WERI-Rb-1 (cell line): ENCODE measurements around the gene DARS1.
A peak's percentile ranks its signal among the peaks of the same experiment; 100 is the strongest.

Experiments used
- DNase-seq: peaks from one replicate; pipeline ENCODE4 v3.0.0-alpha.2; 2020
- H3K27ac ChIP-seq: fragments of 250-450 bp; sonication (Bioruptor Pico); 2 replicates; pipeline ENCODE4 v1.5.1; 2020; ENCODE audit warnings: mild to moderate bottlenecking, moderate library complexity
- H3K27me3 ChIP-seq: fragments of 250-450 bp; sonication (Bioruptor Pico); 2 replicates; pipeline ENCODE4 v1.5.1; 2021; ENCODE audit warnings: mild to moderate bottlenecking, low read depth, moderate library complexity; ENCODE audit not compliant: insufficient read depth, severe bottlenecking
- H3K36me3 ChIP-seq: fragments of 250-450 bp; sonication (Bioruptor Pico); 2 replicates; pipeline ENCODE4 v1.5.1; 2020; ENCODE audit warnings: mild to moderate bottlenecking, moderate library complexity
- H3K4me3 ChIP-seq: 2 replicates; pipeline ENCODE4 v1.5.1; 2011; ENCODE audit warnings: low read depth, mild to moderate bottlenecking, control low read depth, low read length
- H3K9me3 ChIP-seq: fragments of 250-450 bp; sonication (Bioruptor Pico); 2 replicates; pipeline ENCODE4 v1.5.1; 2021; ENCODE audit warnings: mild to moderate bottlenecking, moderate library complexity; ENCODE audit not compliant: severe bottlenecking
- TF ChIP-seq, protein P1 (sequence below): IDR thresholded peaks from 2 replicates; pipeline ENCODE4 v1.5.1; 2011; ENCODE audit warnings: low read depth, mild to moderate bottlenecking, control low read depth, inconsistent platforms, low read length

The DARS1 gene

DNA sequence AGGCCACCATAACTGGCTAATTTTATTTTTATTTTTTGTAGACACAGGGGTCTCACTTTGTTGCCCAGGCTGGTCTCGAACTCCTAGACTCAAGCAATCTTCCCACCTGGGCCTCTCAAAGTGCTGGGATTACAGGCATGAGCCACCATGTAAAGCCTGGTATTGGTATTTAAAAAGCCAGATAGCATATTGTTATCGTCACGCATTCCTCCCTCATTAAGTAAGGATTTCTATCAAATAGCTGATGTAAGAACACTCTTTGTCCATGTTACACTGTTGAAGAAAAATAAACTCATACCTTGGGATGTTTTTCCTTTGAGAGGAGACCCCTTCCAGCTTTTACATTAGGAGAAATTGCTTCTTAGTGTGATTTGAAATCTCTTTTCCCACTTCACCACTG lies 39.2 kb upstream of the DARS1 start:
- DNase-seq, result no peak
- Histone ChIP-seq H3K36me3 (no peaks in the 10 kb centered on the region), H3K27me3 (no peaks in the 10 kb centered on the region), H3K27ac (no peak overlapping the region), H3K4me3 (no peak overlapping the region), H3K9me3 (no peaks in the 10 kb centered on the region)
- TF ChIP-seq, protein P1, sequence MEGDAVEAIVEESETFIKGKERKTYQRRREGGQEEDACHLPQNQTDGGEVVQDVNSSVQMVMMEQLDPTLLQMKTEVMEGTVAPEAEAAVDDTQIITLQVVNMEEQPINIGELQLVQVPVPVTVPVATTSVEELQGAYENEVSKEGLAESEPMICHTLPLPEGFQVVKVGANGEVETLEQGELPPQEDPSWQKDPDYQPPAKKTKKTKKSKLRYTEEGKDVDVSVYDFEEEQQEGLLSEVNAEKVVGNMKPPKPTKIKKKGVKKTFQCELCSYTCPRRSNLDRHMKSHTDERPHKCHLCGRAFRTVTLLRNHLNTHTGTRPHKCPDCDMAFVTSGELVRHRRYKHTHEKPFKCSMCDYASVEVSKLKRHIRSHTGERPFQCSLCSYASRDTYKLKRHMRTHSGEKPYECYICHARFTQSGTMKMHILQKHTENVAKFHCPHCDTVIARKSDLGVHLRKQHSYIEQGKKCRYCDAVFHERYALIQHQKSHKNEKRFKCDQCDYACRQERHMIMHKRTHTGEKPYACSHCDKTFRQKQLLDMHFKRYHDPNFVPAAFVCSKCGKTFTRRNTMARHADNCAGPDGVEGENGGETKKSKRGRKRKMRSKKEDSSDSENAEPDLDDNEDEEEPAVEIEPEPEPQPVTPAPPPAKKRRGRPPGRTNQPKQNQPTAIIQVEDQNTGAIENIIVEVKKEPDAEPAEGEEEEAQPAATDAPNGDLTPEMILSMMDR, result no peak

DNA sequence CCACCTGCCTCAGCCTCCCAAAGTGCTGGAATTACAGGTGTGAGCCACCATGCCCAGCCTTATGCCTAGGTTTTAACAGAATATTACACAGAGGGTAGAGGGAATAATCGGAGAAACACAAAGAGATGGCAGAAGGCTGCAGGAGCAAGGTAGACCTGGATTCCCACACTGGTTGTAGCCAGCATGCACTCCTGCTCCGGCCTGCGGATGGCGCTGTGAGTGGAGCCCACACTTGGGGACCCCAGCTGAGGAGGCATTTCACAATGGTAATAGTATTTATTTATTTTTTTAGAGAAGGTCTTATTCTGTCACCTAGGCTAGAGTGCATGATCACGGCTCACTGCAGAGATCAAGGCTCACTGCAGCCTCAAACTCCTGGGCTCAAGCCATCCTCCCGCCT lies 38.8 kb upstream of the DARS1 start:
- no peaks in the 10 kb centered on the region for H3K9me3 ChIP-seq
- H3K36me3 ChIP-seq, result no peaks in the 10 kb centered on the region
- H3K4me3 ChIP-seq, result no peak overlapping the region
- H3K27me3 ChIP-seq, result no peaks in the 10 kb centered on the region
- TF ChIP-seq, protein P1, result peak; percentile 16; the same call in 1 of the 2 replicates
- no peak for DNase-seq
- H3K27ac ChIP-seq, result no peak overlapping the region

DNA sequence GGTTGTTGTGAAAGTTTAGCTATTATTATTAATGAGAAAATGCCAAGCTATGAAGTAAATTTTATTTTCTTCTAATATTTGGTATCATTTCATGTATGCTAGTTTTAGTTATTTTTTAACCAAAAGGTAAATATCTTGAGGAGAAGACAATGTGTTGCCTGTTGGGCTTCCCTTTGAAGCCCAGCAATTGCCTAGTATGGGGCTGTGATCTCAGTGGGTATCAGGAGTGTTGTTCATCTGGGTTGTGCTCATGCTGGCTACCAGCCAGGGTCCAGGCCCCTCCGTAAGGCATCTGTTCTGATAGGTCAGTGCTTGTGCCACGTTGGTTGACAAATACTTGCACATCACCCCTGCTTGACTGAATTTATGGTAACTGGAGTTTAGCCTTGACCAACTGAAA lies 38.0 kb upstream of the DARS1 start:
- Histone ChIP-seq H3K36me3 (no peaks in the 10 kb centered on the region), H3K9me3 (no peaks in the 10 kb centered on the region), H3K4me3 (no peak overlapping the region), H3K27me3 (no peaks in the 10 kb centered on the region), H3K27ac (no peak overlapping the region)
- DNase-seq, result no peak
- TF ChIP-seq, protein P1, result no peak

DNA sequence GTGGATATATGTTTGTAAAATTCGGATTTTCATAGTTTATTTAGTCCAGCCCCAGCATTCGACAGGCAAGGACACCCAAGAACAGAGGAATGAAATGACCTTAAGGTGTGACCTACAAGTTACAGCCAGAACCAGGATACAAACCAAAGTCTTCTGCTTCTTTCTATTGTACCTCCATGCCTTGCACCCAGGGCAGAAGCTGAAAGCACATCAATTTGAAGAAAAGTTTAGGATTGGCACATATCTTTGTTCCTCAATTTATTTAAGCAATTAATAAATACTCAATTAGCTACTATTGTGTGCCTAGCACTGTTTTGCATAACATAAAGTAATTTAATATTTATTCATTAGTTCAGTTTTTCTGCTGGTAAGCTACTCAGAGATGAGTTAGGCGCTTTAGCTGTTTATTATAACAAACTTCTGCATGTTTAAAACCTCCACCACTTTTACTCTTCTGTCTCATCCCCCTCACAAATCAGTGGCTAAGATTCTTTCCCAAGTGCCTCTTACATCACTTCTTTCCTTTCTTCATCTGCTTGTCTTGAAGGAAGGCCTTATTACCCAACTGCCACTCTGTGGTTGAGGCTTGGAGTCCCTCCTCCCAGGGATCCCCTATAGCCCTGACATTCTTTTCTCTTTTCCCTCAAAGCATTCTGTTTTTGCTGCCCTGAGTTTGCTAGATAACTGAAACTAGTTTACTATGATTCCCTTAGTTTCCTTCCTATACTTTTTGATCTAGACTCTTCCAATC lies 37.1 kb upstream of the DARS1 start:
- Histone ChIP-seq H3K4me3 (no peak overlapping the region), H3K36me3 (no peaks in the 10 kb centered on the region), H3K9me3 (no peaks in the 10 kb centered on the region), H3K27ac (no peak overlapping the region), H3K27me3 (no peaks in the 10 kb centered on the region)
- TF ChIP-seq, protein P1, result no peak
- DNase-seq, result no peak

DNA sequence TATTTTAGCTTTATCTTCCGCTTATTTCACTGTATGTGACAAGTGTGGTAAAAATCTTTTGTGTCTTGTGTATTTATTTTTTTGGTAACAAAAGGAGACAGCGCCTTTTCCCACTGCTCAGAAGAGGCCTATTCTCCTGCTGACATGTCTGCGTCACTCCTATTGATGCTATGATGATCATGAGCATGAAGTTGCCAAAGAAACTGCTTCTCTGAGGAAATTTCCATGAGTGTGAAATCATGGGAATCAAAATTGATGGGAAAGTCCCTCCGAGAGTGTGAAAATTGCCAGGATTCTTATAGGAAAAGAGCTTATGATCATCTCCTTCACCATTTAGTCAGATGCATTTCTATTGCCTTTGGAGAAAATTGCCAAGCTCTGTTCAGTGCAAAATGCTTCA lies 36.5 kb upstream of the DARS1 start:
- Histone ChIP-seq H3K27me3 (no peaks in the 10 kb centered on the region), H3K4me3 (no peak overlapping the region), H3K36me3 (no peaks in the 10 kb centered on the region), H3K27ac (no peak overlapping the region), H3K9me3 (no peaks in the 10 kb centered on the region)
- TF ChIP-seq, protein P1, result no peak
- DNase-seq, result no peak

DNA sequence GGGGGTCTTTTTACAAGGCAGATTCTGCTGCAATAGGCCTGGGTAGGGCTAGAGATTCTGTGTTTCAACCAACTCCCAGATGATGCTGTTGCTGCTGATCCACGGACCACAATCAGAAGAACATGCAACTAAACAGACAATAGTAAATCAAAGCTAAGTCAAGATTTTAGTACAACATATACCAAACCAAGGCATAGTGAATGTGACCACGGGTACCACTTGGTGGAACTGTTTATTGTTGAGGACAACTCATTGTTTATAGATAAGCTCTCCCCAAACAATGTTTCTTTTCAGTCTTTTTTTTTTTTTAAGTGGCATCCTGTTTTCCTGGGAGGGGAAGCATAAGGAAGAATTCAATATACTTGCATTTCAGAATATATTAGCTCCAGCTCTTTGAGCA lies 36.0 kb upstream of the DARS1 start:
- TF ChIP-seq, protein P1, result no peak
- H3K27me3 ChIP-seq, result no peaks in the 10 kb centered on the region
- H3K36me3 ChIP-seq, result no peaks in the 10 kb centered on the region

More for the DNA sequence above, 36.0 kb upstream of the DARS1 start:
- no peak overlapping the region for H3K27ac ChIP-seq
- no peak for DNase-seq
- no peaks in the 10 kb centered on the region for H3K9me3 ChIP-seq
- no peak overlapping the region for H3K4me3 ChIP-seq
